HEK293 (cell line): Measurements from ENCODE around the gene SOWAHA.
A peak's percentile ranks its signal among the peaks of the same experiment; 100 is the strongest.

Experiments used
- CTCF ChIA-PET: fragments of 350-600 bp; formaldehyde crosslinking; extraction: SDS; loops from one replicate; lab custom pipeline; 2021; ENCODE audit warnings: antibody characterized with exemption; lab: Yijun Ruan, JAX
- POLR2A ChIA-PET: fragments of 300-600 bp; formaldehyde crosslinking; extraction: SDS; loops from one replicate; lab custom pipeline; 2020; ENCODE audit warnings: antibody characterized with exemption, inconsistent platforms; lab: Yijun Ruan, JAX
- H3K27ac ChIP-seq: fragments of 200-500 bp; sonication (Bioruptor generic); 2 replicates; pipeline ENCODE4 v1.5.1; 2014; ENCODE audit warnings: low read depth, low read length, control low read depth, inconsistent platforms; ENCODE audit errors: extremely low read depth
- H3K36me3 ChIP-seq, 2 experiments: fragments of 200-500 bp in 1 of 2; sonication (Bioruptor generic) in 1 of 2; 1 replicate in 1 of 2; 2 replicates in 1 of 2; pipeline ENCODE4 v1.5.1; 2014 to 2017; ENCODE audit warnings: inconsistent platforms in 2 of 2, low read length in 2 of 2; ENCODE audit not compliant: control insufficient read depth in 2 of 2, insufficient read depth in 1 of 2
- H3K4me1 ChIP-seq: fragments of 200-500 bp; sonication (Bioruptor generic); 2 replicates; pipeline ENCODE4 v1.5.1; 2014; ENCODE audit warnings: mild to moderate bottlenecking, low read length, inconsistent platforms; ENCODE audit not compliant: control insufficient read depth, insufficient read depth
- H3K4me3 ChIP-seq: 2 replicates; pipeline ENCODE4 v1.5.1; 2011; ENCODE audit warnings: low read depth, mild to moderate bottlenecking, control low read depth, low read length, moderate library complexity
- H3K9me3 ChIP-seq: fragments of 200-500 bp; sonication (Bioruptor generic); 2 replicates; pipeline ENCODE4 v1.5.1; 2014; ENCODE audit warnings: low read depth, low read length, inconsistent platforms; ENCODE audit not compliant: control insufficient read depth, insufficient read depth
- IKZF3 ChIP-seq: fragments of 450-650 bp; IDR thresholded peaks from 2 replicates; pipeline ENCODE4 v1.5.0; 2018; ENCODE audit warnings: missing biosample characterization, mild to moderate bottlenecking, missing genetic modification characterization, moderate library complexity
- KLF17 ChIP-seq: fragments of 450-650 bp; formaldehyde crosslinking; IDR thresholded peaks from 2 replicates; pipeline ENCODE4 v1.5.1; 2016; ENCODE audit warnings: missing biosample characterization, missing genetic modification characterization
- MEIS1 ChIP-seq: sonication (generic); formaldehyde crosslinking; IDR thresholded peaks from 2 replicates; pipeline ENCODE4 v1.8.1; 2022; ENCODE audit warnings: missing genetic modification reagents, mild to moderate bottlenecking, borderline replicate concordance
- RBAK ChIP-seq: fragments of 450-650 bp; formaldehyde crosslinking; IDR thresholded peaks from 2 replicates; pipeline ENCODE4 v1.5.1; 2016; ENCODE audit warnings: missing biosample characterization, missing genetic modification characterization
- ZBTB17 ChIP-seq: fragments of 450-650 bp; formaldehyde crosslinking; IDR thresholded peaks from 2 replicates; pipeline ENCODE4 v1.5.1; 2016; ENCODE audit warnings: missing biosample characterization, missing genetic modification characterization
- ZBTB6 ChIP-seq: fragments of 450-650 bp; formaldehyde crosslinking; IDR thresholded peaks from 2 replicates; pipeline ENCODE4 v1.5.1; 2017; ENCODE audit warnings: missing biosample characterization, missing genetic modification characterization
- ZEB2 ChIP-seq: fragments of 450-650 bp; formaldehyde crosslinking; IDR thresholded peaks from 2 replicates; pipeline ENCODE4 v1.5.1; 2016; ENCODE audit warnings: missing biosample characterization, missing genetic modification characterization
- ZNF202 ChIP-seq: fragments of 450-650 bp; formaldehyde crosslinking; IDR thresholded peaks from 2 replicates; pipeline ENCODE4 v1.5.1; 2016; ENCODE audit warnings: missing biosample characterization, missing genetic modification characterization, borderline replicate concordance
- ZNF274 ChIP-seq, 2 experiments: fragments of 200-500 bp in 1 of 2; fragments of 450-650 bp in 1 of 2; sonication (Bioruptor generic) in 1 of 2; formaldehyde crosslinking in 1 of 2; IDR thresholded peaks; 2 replicates each; pipeline versions ENCODE4 v1.5.1 to v1.6.1; 2014 to 2016; ENCODE audit warnings: borderline replicate concordance in 1 of 2, inconsistent platforms in 1 of 2, low read length in 1 of 2, missing biosample characterization in 1 of 2, missing genetic modification characterization in 1 of 2
- ZNF354C ChIP-seq: fragments of 450-650 bp; formaldehyde crosslinking; IDR thresholded peaks from 2 replicates; pipeline ENCODE4 v1.5.1; 2016; ENCODE audit warnings: missing biosample characterization, missing genetic modification characterization, low read depth, borderline replicate concordance
- ZNF37A ChIP-seq: fragments of 450-650 bp; IDR thresholded peaks from 2 replicates; pipeline ENCODE4 v1.5.1; 2018; ENCODE audit warnings: missing biosample characterization, missing genetic modification characterization
- ZNF488 ChIP-seq: fragments of 450-650 bp; formaldehyde crosslinking; IDR thresholded peaks from 2 replicates; pipeline ENCODE4 v1.5.1; 2016; ENCODE audit warnings: missing biosample characterization, missing genetic modification characterization
- ZNF514 ChIP-seq: fragments of 450-650 bp; formaldehyde crosslinking; IDR thresholded peaks from 2 replicates; pipeline ENCODE4 v1.5.1; 2016; ENCODE audit warnings: missing biosample characterization, missing genetic modification characterization
- ZNF518A ChIP-seq: fragments of 450-650 bp; formaldehyde crosslinking; conservative IDR thresholded peaks from 2 replicates; pipeline ENCODE4 v1.5.1; 2016; ENCODE audit warnings: low read depth, missing biosample characterization, missing genetic modification characterization
- ZNF548 ChIP-seq: fragments of 450-650 bp; formaldehyde crosslinking; IDR thresholded peaks from 2 replicates; pipeline ENCODE4 v1.5.1; 2016; ENCODE audit warnings: missing biosample characterization, missing genetic modification characterization
- ZNF555 ChIP-seq: fragments of 450-650 bp; formaldehyde crosslinking; conservative IDR thresholded peaks from 2 replicates; pipeline ENCODE4 v1.5.1; 2017; ENCODE audit warnings: missing biosample characterization, mild to moderate bottlenecking, missing genetic modification characterization, inconsistent platforms
- ZNF692 ChIP-seq: fragments of 450-650 bp; formaldehyde crosslinking; IDR thresholded peaks from 2 replicates; pipeline ENCODE4 v1.5.1; 2016; ENCODE audit warnings: missing biosample characterization, missing genetic modification characterization
- ZNF843 ChIP-seq: fragments of 450-650 bp; formaldehyde crosslinking; IDR thresholded peaks from 2 replicates; pipeline ENCODE4 v1.5.1; 2016; ENCODE audit warnings: missing biosample characterization, missing genetic modification characterization
- ZSCAN23 ChIP-seq: fragments of 450-650 bp; formaldehyde crosslinking; IDR thresholded peaks from 2 replicates; pipeline ENCODE4 v1.5.1; 2016; ENCODE audit warnings: missing biosample characterization, missing genetic modification characterization

Gene SOWAHA

GRCh38 chr5:132814503-132815294, 1.6 kb downstream of the SOWAHA start:
- Histone ChIP-seq H3K4me1 (peaks cover 14% of the 10 kb centered on the region), H3K9me3 (no peaks in the 10 kb centered on the region), H3K4me3 (no peak overlapping the region), H3K36me3 (no peaks in the 10 kb centered on the region), H3K27ac (0 out of 2 replicates have a peak overlapping the region, but pooled peaks have one; percentile 37)
- POLR2A ChIA-PET = interaction anchor here (0.9 to 1.5 kb wide), 3 partner anchors 39 to 258 kb away, joined by 3 to 6 read pairs (median 4); partner anchors contain the start of genes KIF3A and RAD50
- TF ChIP-seq KLF17 (tag by site-specific recombination) (no peak), ZNF354C (no peak), RBAK (tag by site-specific recombination) (no peak), ZNF202 (tag by site-specific recombination) (0 out of 2 replicates have a peak, but pooled peaks have one; percentile 38), ZNF488 (tag by site-specific recombination) (no peak), ZNF514 (no peak), ZNF548 (tag by site-specific recombination) (no peak), ZBTB6 (tag by site-specific recombination) (peak; percentile 43; the same call in 1 of the 2 replicates)
- CTCF ChIA-PET = interaction anchor here (0.7 to 1.0 kb wide), 8 partner anchors 14 to 659 kb away, joined by 3 to 5 read pairs (median 3); partner anchors contain the start of gene CCNI2

- Histone ChIP-seq H3K36me3 (no peaks in the 10 kb centered on the region), H3K9me3 (no peaks in the 10 kb centered on the region), H3K4me3 (no peak overlapping the region), H3K4me1 (peaks cover 14% of the 10 kb centered on the region), H3K27ac (0 out of 2 replicates have a peak overlapping the region, but pooled peaks have one; percentile 37)
- ChIA-PET CTCF (interaction anchor here (0.6 to 1.0 kb wide), 8 partner anchors 15 to 1571 kb away, joined by 3 to 5 read pairs (median 3); no protein-coding TSS in a partner anchor), POLR2A (interaction anchor here (0.9 to 1.5 kb wide), 3 partner anchors 39 to 259 kb away, joined by 3 to 6 read pairs (median 4); partner anchors contain the start of genes KIF3A and RAD50)
- TF ChIP-seq ZNF692 (0 out of 2 replicates have a peak, but pooled peaks have one; percentile 13), ZNF555 (tag by site-specific recombination) (no peak), ZNF843 (tag by site-specific recombination) (no peak), ZEB2 (tag by site-specific recombination) (peak; percentile 67; the same call in 1 of the 2 replicates), ZNF37A (tag by site-specific recombination) (no peak), ZNF274 (IDR thresholded peaks at IDR 0.05; ENCODE audit: low read length) (no peak), ZNF274 (tag by site-specific recombination; IDR thresholded peaks at IDR 0.05; ENCODE audit: borderline replicate concordance) (no peak), MEIS1 (no peak), IKZF3 (tag by site-specific recombination) (no peak), ZNF518A (no peak), ZSCAN23 (tag by site-specific recombination) (no peak), ZBTB17 (tag by site-specific recombination) (peak; percentile 39; the same call in 1 of the 2 replicates)
Measured at GRCh38 chr5:132815454-132815853, 2.4 kb downstream of the SOWAHA start.
